22Rv1 (cell line): ENCODE data around the gene EIF5AL1.
"Not testable (repeated sequence)": the region's sequence is repeated elsewhere in the genome, so short reads cannot be mapped to it uniquely, and the experiment has no call there.

Experiments used
- ZFX ChIP-seq: fragments of 450-650 bp; IDR thresholded peaks from 2 replicates; pipeline ENCODE4 v1.6.1; 2017; ENCODE audit warnings: antibody characterized with exemption, borderline replicate concordance
- TF ChIP-seq, protein P1 (sequence below): fragments of 450-650 bp; IDR thresholded peaks from 2 replicates; pipeline ENCODE4 v1.5.1; 2017; ENCODE audit warnings: mild to moderate bottlenecking

DNA sequence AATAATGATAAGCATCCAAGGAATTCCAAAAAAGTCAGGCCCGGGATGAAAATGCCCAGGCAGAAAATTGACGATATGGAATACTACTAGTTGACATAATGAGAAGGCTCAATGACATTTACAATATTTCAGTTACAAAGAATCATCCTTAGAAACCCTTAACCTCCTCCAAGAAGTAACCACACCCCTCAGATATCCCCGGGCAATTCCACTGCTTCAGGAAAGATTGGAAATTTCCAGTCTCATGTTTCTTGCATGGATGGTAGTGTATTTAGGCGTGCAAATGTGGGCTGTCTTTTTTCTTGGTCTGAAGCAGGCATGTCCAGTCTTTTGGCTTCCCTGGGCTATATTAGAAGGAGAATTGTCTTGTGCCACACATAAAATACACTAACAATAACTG, 5.2 kb downstream of the EIF5AL1 start:
- TF ChIP-seq, protein P1, sequence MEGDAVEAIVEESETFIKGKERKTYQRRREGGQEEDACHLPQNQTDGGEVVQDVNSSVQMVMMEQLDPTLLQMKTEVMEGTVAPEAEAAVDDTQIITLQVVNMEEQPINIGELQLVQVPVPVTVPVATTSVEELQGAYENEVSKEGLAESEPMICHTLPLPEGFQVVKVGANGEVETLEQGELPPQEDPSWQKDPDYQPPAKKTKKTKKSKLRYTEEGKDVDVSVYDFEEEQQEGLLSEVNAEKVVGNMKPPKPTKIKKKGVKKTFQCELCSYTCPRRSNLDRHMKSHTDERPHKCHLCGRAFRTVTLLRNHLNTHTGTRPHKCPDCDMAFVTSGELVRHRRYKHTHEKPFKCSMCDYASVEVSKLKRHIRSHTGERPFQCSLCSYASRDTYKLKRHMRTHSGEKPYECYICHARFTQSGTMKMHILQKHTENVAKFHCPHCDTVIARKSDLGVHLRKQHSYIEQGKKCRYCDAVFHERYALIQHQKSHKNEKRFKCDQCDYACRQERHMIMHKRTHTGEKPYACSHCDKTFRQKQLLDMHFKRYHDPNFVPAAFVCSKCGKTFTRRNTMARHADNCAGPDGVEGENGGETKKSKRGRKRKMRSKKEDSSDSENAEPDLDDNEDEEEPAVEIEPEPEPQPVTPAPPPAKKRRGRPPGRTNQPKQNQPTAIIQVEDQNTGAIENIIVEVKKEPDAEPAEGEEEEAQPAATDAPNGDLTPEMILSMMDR = not testable (repeated sequence)
- TF ChIP-seq ZFX = not testable (repeated sequence)
